Activated gamma-delta T cell treated with anti-CD3 and anti-CD28 coated beads, Interleukin-2, amount 50 U/mL, for 16 hours (primary cell): ENCODE results near the gene GALM.

Source experiments
- DNase-seq: peaks from one replicate; pipeline ENCODE4 v3.0.0-alpha.2; 2020; ENCODE audit warnings: low read depth

Gene GALM

GRCh38 chr2:38771632-38772031 is 105.7 kb downstream of the GALM start:
- DNase-seq = no peak

GRCh38 chr2:38775097-38775920 is 109.4 kb downstream of the GALM start:
- no peak for DNase-seq

GRCh38 chr2:38775921-38776225 is 110.0 kb downstream of the GALM start:
- DNase-seq = no peak

- no peak for DNase-seq
These were observed 110.6 kb downstream of the GALM start for GRCh38 chr2:38776531-38776930.

- DNase-seq = no peak
These were observed 112.8 kb downstream of the GALM start for GRCh38 chr2:38778687-38779082.

- DNase-seq = no peak
These were observed 117.7 kb downstream of the GALM start for GRCh38 chr2:38783586-38783985.
